GM12878 (cell line): ENCODE measurements around the gene HLA-DQB1. TPM values are rescaled to one million over a fixed set of nuclear protein-coding genes. Genes with fewer than 3 reads are reported as not detected.

Experiments
- ATAC-seq: fragments of 200-7000 bp; cut with Tn5 transposase; 3 replicates; pipeline ENCODE4 v1.9.1; 2020; ENCODE audit warnings: mild to moderate bottlenecking, moderate library complexity
- BruUV-seq: library from RNA; stranded (reverse); fragments of 400-500 nt; replicated peaks from 2 replicates; lab custom pipeline; 2021; lab: Mats Ljungman, UMichigan
- CTCF ChIA-PET: fragments of 300-600 bp; sonication (Branson Sonifier 250); formaldehyde crosslinking; extraction: SDS; loops from one replicate; lab custom pipeline; 2021; ENCODE audit warnings: inconsistent platforms; lab: Yijun Ruan, JAX
- POLR2A ChIA-PET: fragments of 350-600 bp; formaldehyde crosslinking; extraction: SDS; loops from one replicate; lab custom pipeline; 2021; ENCODE audit warnings: inconsistent platforms; lab: Charles Lee
- RAD21 ChIA-PET: fragments of 300-600 bp; sonication (Branson Sonifier 250); formaldehyde crosslinking; loops from one replicate; lab custom pipeline; 2023; ENCODE audit warnings: antibody characterized with exemption; ENCODE audit not compliant: unreplicated experiment; lab: Charles Lee
- SMC1A ChIA-PET: fragments of 300-600 bp; sonication (Branson Sonifier 250); formaldehyde crosslinking; loops from one replicate; lab custom pipeline; 2023; ENCODE audit not compliant: unreplicated experiment, uncharacterized antibody; lab: Charles Lee
- DNase-seq: peaks from one replicate; pipeline ENCODE4 v3.0.0-alpha.2; 2011; ENCODE audit warnings: low read depth, low spot score
- FAIRE-seq: peaks from 3 replicates; lab custom pipeline; 2011; peaks lifted over from hg19 to GRCh38; lab: Jason Lieb, UNC
- H2AFZ ChIP-seq: 2 replicates; pipeline ENCODE4 v1.6.0; 2011; ENCODE audit warnings: low read depth, low read length, control low read depth; ENCODE audit not compliant: control insufficient read depth
- H3K27ac ChIP-seq: 2 replicates; pipeline ENCODE4 v1.5.1; 2011; ENCODE audit warnings: control low read depth; ENCODE audit not compliant: control insufficient read depth, insufficient read depth
- H3K27me3 ChIP-seq, 2 experiments: replicated peaks in 1 of 2; 2 replicates each; pipeline versions ENCODE4 v1.6.0 to v1.6.1; 2011; ENCODE audit warnings: low read length in 1 of 2; ENCODE audit not compliant: control insufficient read depth in 2 of 2, insufficient read depth in 2 of 2
- H3K36me3 ChIP-seq, 2 experiments: 2 replicates each; pipeline ENCODE4 v1.5.1; 2011; ENCODE audit warnings: low read length in 1 of 2; ENCODE audit not compliant: control insufficient read depth in 2 of 2, insufficient read depth in 2 of 2
- H3K4me1 ChIP-seq: 2 replicates; pipeline ENCODE4 v1.6.1; 2011; ENCODE audit warnings: mild to moderate bottlenecking, low read length, moderate library complexity, mixed read lengths; ENCODE audit not compliant: control insufficient read depth, insufficient read depth
- H3K4me2 ChIP-seq: 2 replicates; pipeline ENCODE4 v1.6.0; 2011; ENCODE audit warnings: control low read depth; ENCODE audit not compliant: control insufficient read depth, insufficient read depth
- H3K4me3 ChIP-seq: fragments of 200-600 bp; sonication (generic); 2 replicates; pipeline ENCODE4 v1.5.1; 2016
- H3K79me2 ChIP-seq: 2 replicates; pipeline ENCODE4 v1.6.0; 2011; ENCODE audit warnings: low read length; ENCODE audit not compliant: control insufficient read depth, insufficient read depth
- H3K9ac ChIP-seq: 2 replicates; pipeline ENCODE4 v1.8.0; 2011; ENCODE audit warnings: low read length, control low read depth, mixed read lengths; ENCODE audit not compliant: control insufficient read depth, insufficient read depth
- H3K9me3 ChIP-seq: replicated peaks from 3 replicates; pipeline ENCODE4 v1.5.1; 2011; ENCODE audit warnings: mild to moderate bottlenecking, low read length; ENCODE audit not compliant: control insufficient read depth, insufficient read depth
- H4K20me1 ChIP-seq: 2 replicates; pipeline ENCODE4 v1.6.0; 2011; ENCODE audit not compliant: control insufficient read depth, insufficient read depth
- NR2F1 ChIP-seq: fragments of 450-650 bp; conservative IDR thresholded peaks from 2 replicates; pipeline ENCODE4 v1.6.1; 2017; ENCODE audit warnings: mild to moderate bottlenecking
- ZNF24 ChIP-seq: fragments of 450-650 bp; IDR thresholded peaks from 2 replicates; pipeline ENCODE4 v1.6.1; 2017; ENCODE audit warnings: antibody characterized with exemption, mild to moderate bottlenecking
- WGBS: methylation state at CpG from one replicate; pipeline ENCODE4 v1.1.6; 2016; ENCODE audit warnings: low lambda C conversion rate; ENCODE audit not compliant: insufficient replicate concordance, insufficient coverage; ENCODE audit errors: missing lambda C conversion rate; 5-methylcytosine and 5-hydroxymethylcytosine counted together
- in situ Hi-C: fragments of 300-500 bp; cut with MboI; formaldehyde crosslinking; loops from 9 replicates; pipeline ENCODE4 v1.14.3; 2018; ENCODE audit warnings: mixed read lengths
- intact Hi-C: fragments of 100-400 bp; cut with micrococcal nuclease; formaldehyde crosslinking; loops from one replicate; pipeline ENCODE4 v1.14.2; 2022; ENCODE audit not compliant: unreplicated experiment
- polyA plus RNA-seq, 11 experiments: library from polyadenylated mRNA; depleted of rRNA in 4 of 11; unstranded in 6 of 11; stranded (reverse) in 5 of 11; fragments of >200 nt; fragmentation: Nextera tagmentation in 4 of 11; fragmentation: Illumina TruSeq in 1 of 11; extraction: Ambion mirVana in 4 of 11; extraction: Trizol in 1 of 11; gene quantifications; 1 replicate in 1 of 11; 2 replicates in 10 of 11; pipeline versions ENCODE4 v1.2.1 to v1.2.3, GENCODE V29; 2011 to 2016; ENCODE audit warnings: inconsistent platforms in 2 of 11, missing spikeins in 2 of 11, low read depth in 1 of 11
- total RNA-seq, 4 experiments: library from RNA; depleted of rRNA in 3 of 4; stranded (reverse); fragments of >200 nt in 3 of 4; fragmentation: Illumina TruSeq in 1 of 4; extraction: Trizol in 1 of 4; gene quantifications; 2 replicates each; pipeline versions ENCODE4 v1.2.1 to v1.2.3, GENCODE V29; 2013 to 2021
- TF ChIP-seq, protein P1 (sequence below): fragments of 450-650 bp; IDR thresholded peaks from 2 replicates; pipeline ENCODE4 v1.6.1; 2016; ENCODE audit warnings: mild to moderate bottlenecking, moderate library complexity, borderline replicate concordance

HLA-DQB1 gene
- total and polyA plus RNA-seq, 10 of the 15 experiments (the other 5 are each of a cell fraction or from before 2014, with no cell fraction given): 38.1 to 403 (median 91.4) TPM

DNA sequence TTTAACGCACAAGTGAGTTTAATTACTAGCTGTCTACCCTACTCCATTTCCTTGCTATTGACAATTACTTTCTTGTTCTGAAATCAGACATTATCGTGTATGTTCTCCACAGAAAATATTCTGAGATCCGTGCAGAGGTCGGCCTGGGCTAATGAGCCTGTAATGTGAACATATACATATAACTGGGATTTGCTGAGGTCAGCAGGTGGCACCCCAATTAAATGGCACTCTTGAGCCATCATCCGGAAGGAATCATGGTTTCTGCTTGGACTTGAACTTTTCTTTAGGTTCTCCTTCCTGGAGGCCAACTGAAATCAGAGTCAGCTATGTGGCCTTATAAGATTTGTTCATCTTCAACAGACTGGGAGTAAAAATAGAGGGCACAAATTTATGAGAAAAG is 3.6 kb downstream of the HLA-DQB1 start:
- ChIA-PET RAD21 (interaction anchor here (1.5 kb wide), 1 partner anchor 29 kb away, joined by 6 read pairs; no protein-coding TSS in a partner anchor), POLR2A (interaction anchor here (2.1 to 11.5 kb wide), 2 partner anchors 23 to 24 kb away, joined by 8 to 168 read pairs; partner anchors contain the start of gene HLA-DQA1), SMC1A (interaction anchor here (1.0 to 1.2 kb wide), 2 partner anchors 19 to 21 kb away, joined by 3 read pairs; no protein-coding TSS in a partner anchor), CTCF (interaction anchor here (0.7 kb wide), 1 partner anchor 20 kb away, joined by 4 read pairs; no protein-coding TSS in a partner anchor)
- Histone ChIP-seq H3K36me3 (peaks cover 4 to 6% of the 10 kb centered on the region in 2 experiments; a peak in 3 of 4 replicates), H3K4me2 (no peak overlapping the region), H3K79me2 (peaks cover 33% of the 10 kb centered on the region), H3K4me1 (peaks cover 10% of the 10 kb centered on the region), H3K9me3 (no peaks in the 10 kb centered on the region), H4K20me1 (no peaks in the 10 kb centered on the region), H3K27ac (no peak overlapping the region), H2AFZ (no peak overlapping the region), H3K9ac (no peak overlapping the region), H3K4me3 (no peak overlapping the region), H3K27me3 (no peaks in the 10 kb centered on the region)
- WGBS: 18% methylated on average over 5 of the region's 5 CpGs
- FAIRE-seq: no peak
- TF ChIP-seq, protein P1, sequence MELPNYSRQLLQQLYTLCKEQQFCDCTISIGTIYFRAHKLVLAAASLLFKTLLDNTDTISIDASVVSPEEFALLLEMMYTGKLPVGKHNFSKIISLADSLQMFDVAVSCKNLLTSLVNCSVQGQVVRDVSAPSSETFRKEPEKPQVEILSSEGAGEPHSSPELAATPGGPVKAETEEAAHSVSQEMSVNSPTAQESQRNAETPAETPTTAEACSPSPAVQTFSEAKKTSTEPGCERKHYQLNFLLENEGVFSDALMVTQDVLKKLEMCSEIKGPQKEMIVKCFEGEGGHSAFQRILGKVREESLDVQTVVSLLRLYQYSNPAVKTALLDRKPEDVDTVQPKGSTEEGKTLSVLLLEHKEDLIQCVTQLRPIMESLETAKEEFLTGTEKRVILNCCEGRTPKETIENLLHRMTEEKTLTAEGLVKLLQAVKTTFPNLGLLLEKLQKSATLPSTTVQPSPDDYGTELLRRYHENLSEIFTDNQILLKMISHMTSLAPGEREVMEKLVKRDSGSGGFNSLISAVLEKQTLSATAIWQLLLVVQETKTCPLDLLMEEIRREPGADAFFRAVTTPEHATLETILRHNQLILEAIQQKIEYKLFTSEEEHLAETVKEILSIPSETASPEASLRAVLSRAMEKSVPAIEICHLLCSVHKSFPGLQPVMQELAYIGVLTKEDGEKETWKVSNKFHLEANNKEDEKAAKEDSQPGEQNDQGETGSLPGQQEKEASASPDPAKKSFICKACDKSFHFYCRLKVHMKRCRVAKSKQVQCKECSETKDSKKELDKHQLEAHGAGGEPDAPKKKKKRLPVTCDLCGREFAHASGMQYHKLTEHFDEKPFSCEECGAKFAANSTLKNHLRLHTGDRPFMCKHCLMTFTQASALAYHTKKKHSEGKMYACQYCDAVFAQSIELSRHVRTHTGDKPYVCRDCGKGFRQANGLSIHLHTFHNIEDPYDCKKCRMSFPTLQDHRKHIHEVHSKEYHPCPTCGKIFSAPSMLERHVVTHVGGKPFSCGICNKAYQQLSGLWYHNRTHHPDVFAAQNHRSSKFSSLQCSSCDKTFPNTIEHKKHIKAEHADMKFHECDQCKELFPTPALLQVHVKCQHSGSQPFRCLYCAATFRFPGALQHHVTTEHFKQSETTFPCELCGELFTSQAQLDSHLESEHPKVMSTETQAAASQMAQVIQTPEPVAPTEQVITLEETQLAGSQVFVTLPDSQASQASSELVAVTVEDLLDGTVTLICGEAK: no peak
- TF ChIP-seq NR2F1: no peak
- no peak for TF ChIP-seq ZNF24
- ATAC-seq: no peak
- no TSS peak for BruUV-seq
- no peak for DNase-seq
- in situ Hi-C loops: no loop called here
- intact Hi-C loops: no loop called here
